Stimulated activated CD8-positive, alpha-beta memory T cell treated with anti-CD3 and anti-CD28 coated beads, Interleukin-15, amount 100 ng/mL, for 48 hours (primary cell): ENCODE measurements around the gene ADAMTS6.
"Not testable (repeated sequence)": the region's sequence is repeated elsewhere in the genome, so short reads cannot be mapped to it uniquely, and the experiment has no call there.

ENCODE experiments used
- DNase-seq, 2 donors: peaks; one replicate each; pipeline ENCODE4 v3.0.0-alpha.2; 2020; ENCODE audit warnings: low read depth in 2 of 2

Gene ADAMTS6

DNA sequence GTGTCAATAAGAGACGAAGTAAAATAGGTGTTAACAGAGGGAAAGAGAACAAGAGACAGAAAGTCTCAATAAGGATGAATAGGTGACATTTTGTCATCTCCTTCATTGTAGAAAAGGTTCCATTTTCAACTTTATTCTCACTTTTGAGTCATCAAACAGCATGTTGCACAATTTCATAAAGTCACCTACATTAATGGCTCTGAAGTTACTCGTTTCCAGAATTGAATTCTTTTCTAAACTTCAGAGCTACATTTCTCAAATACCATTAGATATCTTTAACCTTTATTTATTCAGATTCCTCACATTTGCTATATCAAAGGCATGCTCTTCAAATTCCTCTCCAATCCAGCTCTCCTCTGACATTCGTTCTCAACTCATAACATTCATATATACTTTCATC, 13.1 kb downstream of the ADAMTS6 start:
- DNase-seq, result no peak

- DNase-seq, result no peak
Observed at GRCh38 chr5:65462139-65462705, 19.5 kb downstream of the ADAMTS6 start.

- no peak for DNase-seq
Observed at GRCh38 chr5:65461490-65461889, 20.2 kb downstream of the ADAMTS6 start.

DNA sequence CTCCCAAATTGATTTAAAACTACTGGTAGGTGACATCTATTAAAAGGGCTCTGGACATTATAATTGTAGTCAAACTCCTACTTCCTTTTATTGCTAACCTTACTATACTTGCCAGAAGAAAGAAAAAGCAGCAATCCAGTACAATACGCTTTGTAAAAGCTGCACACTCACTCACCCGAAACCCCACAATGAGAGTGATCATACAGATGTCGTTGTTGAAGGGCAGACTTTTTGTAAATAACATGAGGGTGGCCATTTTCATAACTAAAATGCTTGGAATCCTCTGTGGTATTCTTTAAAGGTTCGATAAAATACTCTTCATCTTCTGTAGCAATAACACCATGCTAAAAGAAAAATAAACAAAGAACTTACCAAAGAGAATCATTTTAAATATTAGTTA, 21.7 kb downstream of the ADAMTS6 start:
- no peak for DNase-seq

GRCh38 chr5:65455064-65455463, 26.7 kb downstream of the ADAMTS6 start:
- no peak for DNase-seq

DNA sequence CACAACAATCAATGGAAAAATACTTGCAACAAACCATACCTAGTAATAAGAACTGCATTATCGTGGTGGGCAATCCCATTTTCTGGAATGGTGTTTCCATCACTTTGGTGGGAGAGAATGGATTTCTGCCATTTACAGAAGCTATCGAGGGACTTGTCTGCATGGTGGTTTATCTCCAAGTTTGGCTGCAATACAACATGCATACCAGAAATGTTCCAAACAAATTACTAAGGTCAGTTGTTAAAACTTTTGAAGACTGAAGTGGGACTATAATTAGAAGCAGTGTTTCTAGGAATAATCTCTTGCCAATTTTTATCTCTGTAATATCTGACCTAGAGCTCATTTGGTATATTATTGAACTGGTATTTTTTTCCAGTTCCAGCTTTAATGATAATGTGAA, 30.3 kb downstream of the ADAMTS6 start:
- DNase-seq, result no peak

DNA sequence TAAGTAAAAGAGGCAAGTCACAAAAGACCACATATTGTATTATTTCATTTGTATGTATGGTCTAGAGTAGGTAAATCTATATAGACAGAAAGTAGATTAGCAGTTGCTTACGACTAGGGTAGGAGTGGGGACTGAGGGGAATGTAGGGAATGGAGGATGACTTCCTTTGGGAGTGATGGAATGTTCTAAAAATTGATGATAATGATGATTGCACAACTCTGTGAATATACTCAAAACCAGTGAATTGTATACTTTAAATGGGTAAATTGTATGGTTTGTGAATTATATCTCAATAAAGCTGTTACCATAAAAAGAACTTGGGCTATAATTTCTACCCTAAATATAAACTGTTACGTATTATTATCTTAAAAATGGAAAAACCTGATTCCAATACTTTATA, 35.0 kb downstream of the ADAMTS6 start:
- no peak for DNase-seq

DNA sequence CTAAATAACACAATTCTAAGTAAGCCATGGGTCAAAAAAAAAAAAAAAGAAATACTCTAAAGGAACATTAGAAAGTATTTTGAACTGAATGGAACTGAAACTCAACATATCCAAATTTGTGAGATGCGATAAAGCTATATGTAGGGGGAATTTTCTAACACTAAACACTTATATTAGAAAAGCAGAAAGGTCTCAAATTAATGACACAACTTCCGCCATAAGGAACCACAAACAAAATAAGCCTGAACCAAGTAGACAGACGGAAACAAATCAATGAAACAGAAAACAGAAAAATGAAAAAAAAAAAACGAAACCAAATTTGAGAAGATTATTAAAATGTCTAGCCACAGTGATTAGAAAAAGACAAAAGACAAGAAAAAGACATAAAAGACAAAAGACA, 39.9 kb downstream of the ADAMTS6 start:
- no peak for DNase-seq

DNA sequence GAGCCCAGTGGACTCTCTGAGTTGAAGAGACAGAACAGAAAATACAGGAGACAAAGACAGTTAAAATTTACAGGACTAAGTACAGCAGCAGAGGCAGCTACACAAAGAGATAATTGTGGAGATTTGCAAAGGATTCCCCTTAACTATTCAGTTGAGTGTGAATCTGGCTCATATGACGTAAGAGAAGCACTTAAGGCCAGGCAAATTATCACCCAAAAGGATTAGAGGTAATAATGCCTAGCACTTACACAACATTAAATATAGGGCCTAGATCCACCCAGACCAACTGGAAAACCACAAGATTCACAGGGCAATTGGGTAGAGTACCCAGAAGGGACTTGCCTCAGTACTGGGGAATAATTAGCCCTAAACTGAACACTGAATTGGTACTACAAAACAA, 41.3 kb downstream of the ADAMTS6 start:
- DNase-seq, result no peak

DNA sequence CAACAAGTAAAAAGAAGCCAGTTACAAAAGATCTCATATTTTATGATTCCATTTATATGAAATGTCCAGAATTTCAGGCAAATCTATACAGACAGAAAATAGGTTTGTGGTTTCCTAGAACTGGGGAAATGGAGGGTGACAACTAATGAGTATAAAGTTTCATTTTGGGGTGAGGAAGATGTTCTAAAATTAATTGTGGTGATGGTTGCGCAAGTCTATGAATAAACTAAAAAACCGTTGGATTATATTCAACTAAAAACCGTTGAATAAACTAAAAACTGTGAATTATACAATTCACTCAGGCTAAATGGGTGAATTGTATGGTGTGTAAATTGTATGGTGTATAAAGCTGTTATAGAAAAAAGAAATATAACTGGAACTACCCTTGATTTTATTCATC, 47.6 kb downstream of the ADAMTS6 start:
- no peak for DNase-seq

DNA sequence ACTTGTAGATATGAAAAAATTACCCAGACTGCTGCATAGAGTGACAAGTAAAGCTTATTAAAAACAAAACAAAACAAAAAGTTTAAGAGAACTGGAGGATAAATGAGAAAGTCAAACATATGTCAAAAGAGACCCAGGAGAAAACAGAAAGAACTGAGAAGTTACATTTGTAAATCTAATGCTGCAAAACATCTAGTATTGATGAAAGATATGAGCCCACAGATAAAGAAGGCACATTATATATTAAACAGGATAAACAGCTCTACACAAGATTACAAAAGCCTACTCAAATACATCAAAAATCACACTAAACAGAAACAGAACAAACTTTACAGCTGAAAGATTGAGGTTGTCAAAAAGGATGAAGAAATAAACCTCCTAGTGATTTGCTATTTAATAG, 55.1 kb downstream of the ADAMTS6 start:
- no peak for DNase-seq

- no peak for DNase-seq
Observed at GRCh38 chr5:65423623-65424022, 58.1 kb downstream of the ADAMTS6 start.

DNA sequence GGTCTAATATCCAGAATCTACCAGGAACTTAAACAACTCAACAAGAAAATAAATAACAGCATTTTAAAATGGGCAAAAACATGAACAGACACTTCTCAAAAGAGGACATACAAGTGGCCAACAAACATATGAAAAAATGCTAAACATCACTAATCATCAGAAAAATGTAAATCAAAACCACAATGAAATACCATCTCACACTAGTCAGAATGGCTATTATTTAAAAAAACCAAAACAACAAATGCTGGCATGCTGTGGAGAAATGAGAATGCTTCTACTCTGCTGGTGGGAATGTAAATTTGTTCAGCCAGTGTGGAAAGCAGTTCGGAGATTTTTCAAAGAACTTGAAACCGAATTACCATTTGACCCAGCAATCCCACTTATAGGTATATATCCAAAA, 63.1 kb downstream of the ADAMTS6 start:
- no peak for DNase-seq

- DNase-seq, result no peak
Observed at GRCh38 chr5:65413822-65414221, 67.9 kb downstream of the ADAMTS6 start.

DNA sequence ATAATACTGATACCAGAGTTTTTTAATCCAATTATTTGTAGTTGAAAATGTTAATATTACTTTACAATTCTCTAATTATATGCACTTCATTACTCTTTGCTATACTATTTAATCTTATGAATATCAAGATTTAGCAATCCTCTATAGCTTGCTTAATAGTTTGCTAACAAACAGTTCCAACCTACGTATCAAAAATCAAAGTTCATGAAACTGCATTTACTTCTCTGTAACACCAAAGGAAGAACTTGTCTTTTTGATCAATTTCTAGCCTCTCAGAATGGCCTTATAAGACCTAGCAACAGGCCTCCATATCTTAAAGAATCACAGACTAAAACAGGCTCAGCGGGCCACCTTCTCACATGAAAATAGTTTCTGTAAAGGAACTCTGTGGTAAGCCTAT, 68.9 kb downstream of the ADAMTS6 start:
- no peak for DNase-seq

DNA sequence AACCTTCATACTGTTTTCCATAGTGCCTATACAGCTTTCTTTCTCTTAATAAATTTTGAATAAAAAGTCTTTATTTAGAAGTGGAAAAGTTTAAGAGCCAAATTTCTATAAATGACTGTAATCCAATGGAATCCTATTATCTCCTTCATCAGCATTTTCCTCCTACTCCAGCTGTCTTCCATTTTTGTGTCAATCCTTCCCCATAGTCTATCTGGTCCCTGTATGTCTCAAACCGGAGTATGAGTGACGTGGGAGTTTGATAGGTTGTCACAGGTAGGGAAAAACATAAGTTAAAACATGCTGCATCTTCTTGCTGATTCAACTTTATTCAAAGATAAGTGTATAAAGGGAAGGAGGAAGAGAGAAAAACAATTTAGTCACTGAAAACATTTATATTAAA, 70.4 kb downstream of the ADAMTS6 start:
- DNase-seq, result no peak

DNA sequence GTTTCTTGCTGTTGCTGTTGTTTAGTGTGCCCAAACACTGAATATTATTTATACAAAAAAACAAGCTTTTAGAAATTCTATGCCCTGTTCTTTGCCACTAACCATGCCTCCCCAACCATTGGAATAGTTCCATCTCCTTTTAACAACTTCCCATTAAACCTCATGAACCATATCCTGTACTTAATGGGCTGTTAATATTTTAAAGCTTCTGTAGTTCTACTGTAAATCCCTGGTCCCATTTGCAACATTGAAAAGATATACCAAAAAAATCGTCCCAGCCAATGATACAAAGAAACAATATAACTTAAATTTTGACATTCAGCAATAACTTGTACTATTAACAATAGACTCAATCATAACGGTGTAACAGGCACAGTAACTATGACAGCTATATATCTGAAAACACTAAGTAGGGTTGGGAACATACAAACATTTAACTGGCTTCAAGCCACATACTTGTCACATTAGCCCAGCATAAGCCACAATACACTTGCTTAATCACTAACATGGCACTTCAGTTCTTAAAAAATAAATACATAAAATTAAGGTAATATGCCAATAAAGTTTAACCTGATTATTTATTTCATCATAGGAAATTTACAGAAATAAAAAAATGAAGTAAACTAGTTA, 86.1 kb downstream of the ADAMTS6 start:
- no peak for DNase-seq

DNA sequence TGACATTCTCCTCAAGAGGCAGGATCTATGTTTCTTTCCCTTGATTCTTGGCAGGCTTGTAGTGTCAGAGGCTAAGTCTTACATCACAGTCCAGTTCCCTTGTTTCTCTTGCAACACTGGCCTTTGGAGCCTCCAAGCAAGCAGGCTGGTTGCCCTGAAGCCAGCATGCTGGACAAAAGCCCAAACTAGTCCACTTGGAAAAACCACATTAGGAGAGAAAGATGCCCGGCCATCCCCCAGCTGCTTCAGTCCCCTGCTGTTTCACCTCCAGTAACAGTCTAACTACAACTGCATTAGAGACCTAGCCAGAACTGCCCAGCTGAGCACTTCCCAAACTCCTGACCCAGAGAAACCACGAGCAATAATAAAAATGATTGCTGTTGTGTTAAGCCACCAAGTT, 87.6 kb downstream of the ADAMTS6 start:
- no peak for DNase-seq

GRCh38 chr5:65391591-65391990, 90.1 kb downstream of the ADAMTS6 start:
- no peak for DNase-seq

- DNase-seq, result no peak
Observed at GRCh38 chr5:65390208-65390607, 91.5 kb downstream of the ADAMTS6 start.

DNA sequence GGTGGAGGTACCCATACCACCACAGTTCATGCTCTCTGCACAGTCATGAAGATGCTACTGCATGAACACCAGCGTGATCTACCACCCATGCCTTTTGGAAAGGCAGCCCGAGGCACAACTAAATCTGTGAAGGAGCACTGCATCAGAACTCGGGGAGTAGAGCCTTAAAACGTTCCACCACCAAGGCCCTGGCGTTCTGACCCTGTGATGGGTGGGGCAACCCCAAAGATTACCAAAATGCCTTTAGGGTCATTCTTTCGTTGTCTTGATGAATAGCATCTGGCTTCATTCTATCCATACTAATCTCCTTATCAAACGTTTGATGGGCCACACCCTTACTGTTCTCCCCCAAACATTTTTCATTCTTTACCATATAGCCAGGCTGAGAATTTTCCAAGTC, 97.9 kb downstream of the ADAMTS6 start:
- DNase-seq, result no peak

GRCh38 chr5:65382582-65382981, 99.1 kb downstream of the ADAMTS6 start:
- no peak for DNase-seq

DNA sequence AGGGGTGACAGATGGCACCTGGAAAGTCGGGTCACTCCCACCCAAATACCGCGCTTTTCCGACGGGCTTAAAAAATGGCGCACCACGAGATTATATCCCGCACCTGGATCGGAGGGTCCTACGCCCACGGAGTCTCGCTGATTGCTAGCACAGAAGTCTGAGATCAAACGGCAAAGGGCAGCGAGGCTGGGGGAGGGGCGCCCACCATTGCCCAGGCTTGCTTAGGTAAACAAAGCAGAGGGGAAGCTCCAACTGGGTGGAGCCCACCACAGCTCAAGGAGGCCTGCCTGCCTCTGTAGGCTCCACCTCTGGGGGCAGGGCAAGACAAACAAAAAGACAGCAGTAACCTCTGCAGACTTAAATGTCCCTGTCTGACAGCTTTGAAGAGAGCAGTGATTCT, 111.2 kb downstream of the ADAMTS6 start:
- not testable (repeated sequence) for DNase-seq

GRCh38 chr5:65366655-65367054, 115.1 kb downstream of the ADAMTS6 start:
- DNase-seq, result no peak
